A673 (cell line): ENCODE results near the gene GRHL3. TPM values are rescaled to one million over a fixed set of nuclear protein-coding genes. Genes with fewer than 3 reads are reported as not detected.

ENCODE experiments used
- BruUV-seq: library from RNA; stranded (reverse); fragments of 400-500 nt; replicated peaks from 2 replicates; lab custom pipeline; 2021; lab: Mats Ljungman, UMichigan
- CTCF ChIA-PET: fragments of 300-600 bp; sonication (Branson Sonifier 250); formaldehyde crosslinking; loops from one replicate; lab custom pipeline; 2022; ENCODE audit warnings: antibody characterized with exemption; lab: Charles Lee
- POLR2A ChIA-PET: fragments of 300-600 bp; sonication (Branson Sonifier 250); formaldehyde crosslinking; loops from one replicate; lab custom pipeline; 2022; ENCODE audit warnings: antibody characterized with exemption; ENCODE audit not compliant: low non-redundant PET; lab: Charles Lee
- DNase-seq: peaks from one replicate; pipeline ENCODE4 v3.0.0-alpha.2; 2015; ENCODE audit warnings: low spot score
- H3K27ac ChIP-seq: fragments of 200-600 bp; sonication (generic); 2 replicates; pipeline ENCODE4 v1.5.1; 2016; ENCODE audit warnings: mixed run types, low read depth, mild to moderate bottlenecking, mixed read lengths, antibody characterized with exemption, low read length; ENCODE audit not compliant: poor library complexity, severe bottlenecking
- H3K27me3 ChIP-seq: fragments of 200-600 bp; sonication (generic); replicated peaks from 2 replicates; pipeline ENCODE4 v1.6.1; 2017; ENCODE audit warnings: mixed run types, low read depth, mild to moderate bottlenecking, mixed read lengths, antibody characterized with exemption, low read length; ENCODE audit not compliant: insufficient read depth, poor library complexity
- H3K36me3 ChIP-seq: fragments of 200-600 bp; sonication (generic); 2 replicates; pipeline ENCODE4 v1.6.1; 2016; ENCODE audit warnings: mixed run types, mild to moderate bottlenecking, mixed read lengths, antibody characterized with exemption, low read length; ENCODE audit not compliant: insufficient read depth, poor library complexity, severe bottlenecking
- H3K4me1 ChIP-seq: fragments of 200-600 bp; sonication (generic); 2 replicates; pipeline ENCODE4 v1.6.1; 2017; ENCODE audit warnings: mixed run types, mild to moderate bottlenecking, mixed read lengths, antibody characterized with exemption, low read length; ENCODE audit not compliant: insufficient read depth, poor library complexity, severe bottlenecking
- H3K4me3 ChIP-seq: fragments of 200-600 bp; sonication (generic); 2 replicates; pipeline ENCODE4 v1.5.1; 2016; ENCODE audit warnings: low read depth, mixed run types, mild to moderate bottlenecking, mixed read lengths, low read length; ENCODE audit not compliant: poor library complexity, severe bottlenecking
- H3K9me3 ChIP-seq: fragments of 200-600 bp; sonication (generic); 2 replicates; pipeline ENCODE4 v1.6.1; 2016; ENCODE audit warnings: mixed run types, low read depth, mild to moderate bottlenecking, mixed read lengths, antibody characterized with exemption, low read length; ENCODE audit not compliant: poor library complexity, severe bottlenecking
- EZH2 ChIP-seq: fragments of 200-600 bp; sonication (generic); IDR thresholded peaks from 2 replicates; pipeline ENCODE4 v1.6.1; 2017; ENCODE audit warnings: borderline replicate concordance, low read depth, mild to moderate bottlenecking, mixed read lengths, antibody characterized with exemption, low read length; ENCODE audit not compliant: poor library complexity, severe bottlenecking
- intact Hi-C: fragments of 100-400 bp; cut with micrococcal nuclease; formaldehyde crosslinking; loops from one replicate; pipeline ENCODE4 v1.10.0; 2022; ENCODE audit not compliant: unreplicated experiment
- total RNA-seq: library from RNA; stranded (reverse); gene quantifications from 2 replicates; pipeline ENCODE4 v1.2.3, GENCODE V29; 2021
- TF ChIP-seq, protein P1 (sequence below): fragments of 300-800, 200-600 bp; sonication (generic); conservative IDR thresholded peaks from 2 replicates; pipeline ENCODE4 v1.5.1; 2017; ENCODE audit warnings: low read depth, mild to moderate bottlenecking, antibody characterized with exemption, low read length, moderate library complexity, mixed read lengths

The GRHL3 gene
- total RNA-seq, 1 experiment from 2014 or later = not detected

DNA sequence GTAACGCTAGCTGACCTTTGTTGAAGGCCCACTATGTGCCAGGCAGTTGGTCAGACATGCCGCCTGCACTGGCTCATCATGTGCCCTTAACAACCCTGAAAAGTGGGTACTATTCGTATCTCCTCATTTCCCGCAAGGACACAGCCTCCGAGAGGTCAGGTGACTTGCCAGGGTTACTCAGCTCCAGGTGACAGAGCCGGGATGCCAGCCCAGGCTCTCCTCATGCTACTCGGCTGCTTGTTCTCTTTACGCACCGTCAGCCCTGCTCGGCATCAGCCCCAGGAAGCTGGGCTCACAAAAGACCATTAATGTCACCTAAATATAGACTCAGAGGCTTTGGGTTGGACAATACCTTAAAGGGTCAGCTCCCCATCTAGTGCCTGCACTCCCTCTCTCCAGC, 29.0 kb downstream of the GRHL3 start:
- DNase-seq = no peak
- H3K4me3 ChIP-seq = no peak overlapping the region
- H3K4me1 ChIP-seq = no peaks in the 10 kb centered on the region
- H3K36me3 ChIP-seq = no peaks in the 10 kb centered on the region
- no peaks in the 10 kb centered on the region for H3K9me3 ChIP-seq
- H3K27me3 ChIP-seq = no peaks in the 10 kb centered on the region
- no TSS peak for BruUV-seq
- intact Hi-C loops = no loop called here
- POLR2A ChIA-PET = no interaction called here
- TF ChIP-seq, protein P1, sequence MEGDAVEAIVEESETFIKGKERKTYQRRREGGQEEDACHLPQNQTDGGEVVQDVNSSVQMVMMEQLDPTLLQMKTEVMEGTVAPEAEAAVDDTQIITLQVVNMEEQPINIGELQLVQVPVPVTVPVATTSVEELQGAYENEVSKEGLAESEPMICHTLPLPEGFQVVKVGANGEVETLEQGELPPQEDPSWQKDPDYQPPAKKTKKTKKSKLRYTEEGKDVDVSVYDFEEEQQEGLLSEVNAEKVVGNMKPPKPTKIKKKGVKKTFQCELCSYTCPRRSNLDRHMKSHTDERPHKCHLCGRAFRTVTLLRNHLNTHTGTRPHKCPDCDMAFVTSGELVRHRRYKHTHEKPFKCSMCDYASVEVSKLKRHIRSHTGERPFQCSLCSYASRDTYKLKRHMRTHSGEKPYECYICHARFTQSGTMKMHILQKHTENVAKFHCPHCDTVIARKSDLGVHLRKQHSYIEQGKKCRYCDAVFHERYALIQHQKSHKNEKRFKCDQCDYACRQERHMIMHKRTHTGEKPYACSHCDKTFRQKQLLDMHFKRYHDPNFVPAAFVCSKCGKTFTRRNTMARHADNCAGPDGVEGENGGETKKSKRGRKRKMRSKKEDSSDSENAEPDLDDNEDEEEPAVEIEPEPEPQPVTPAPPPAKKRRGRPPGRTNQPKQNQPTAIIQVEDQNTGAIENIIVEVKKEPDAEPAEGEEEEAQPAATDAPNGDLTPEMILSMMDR = no peak
- no peak for TF ChIP-seq EZH2
- no peak overlapping the region for H3K27ac ChIP-seq
- CTCF ChIA-PET = no interaction called here

DNA sequence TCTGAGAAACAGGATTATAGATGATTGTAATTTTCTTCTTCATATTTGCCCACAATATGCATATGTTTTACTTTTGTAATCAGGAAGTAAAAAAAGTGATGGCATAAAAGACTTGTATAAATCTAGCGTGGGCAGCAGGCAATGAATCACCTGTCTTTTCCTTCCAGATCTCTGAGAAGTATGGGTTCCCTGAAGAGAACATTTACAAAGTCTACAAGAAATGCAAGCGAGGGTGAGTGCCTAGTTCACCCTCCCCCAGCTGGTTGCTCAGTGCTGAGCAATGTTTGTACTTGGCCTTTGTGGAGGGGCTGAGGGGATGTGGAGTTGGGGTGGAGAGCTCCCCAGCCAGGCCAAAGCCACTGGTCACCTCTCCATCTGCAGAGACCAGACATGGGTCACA, 30.7 kb downstream of the GRHL3 start:
- intact Hi-C loops = no loop called here
- no peak overlapping the region for H3K4me3 ChIP-seq
- H3K9me3 ChIP-seq = no peaks in the 10 kb centered on the region
- H3K36me3 ChIP-seq = no peaks in the 10 kb centered on the region
- DNase-seq = no peak
- no peak for TF ChIP-seq EZH2
- TF ChIP-seq, protein P1 = no peak
- no TSS peak for BruUV-seq
- no peak overlapping the region for H3K27ac ChIP-seq
- POLR2A ChIA-PET = no interaction called here
- CTCF ChIA-PET = no interaction called here
- no peaks in the 10 kb centered on the region for H3K27me3 ChIP-seq
- H3K4me1 ChIP-seq = no peaks in the 10 kb centered on the region

DNA sequence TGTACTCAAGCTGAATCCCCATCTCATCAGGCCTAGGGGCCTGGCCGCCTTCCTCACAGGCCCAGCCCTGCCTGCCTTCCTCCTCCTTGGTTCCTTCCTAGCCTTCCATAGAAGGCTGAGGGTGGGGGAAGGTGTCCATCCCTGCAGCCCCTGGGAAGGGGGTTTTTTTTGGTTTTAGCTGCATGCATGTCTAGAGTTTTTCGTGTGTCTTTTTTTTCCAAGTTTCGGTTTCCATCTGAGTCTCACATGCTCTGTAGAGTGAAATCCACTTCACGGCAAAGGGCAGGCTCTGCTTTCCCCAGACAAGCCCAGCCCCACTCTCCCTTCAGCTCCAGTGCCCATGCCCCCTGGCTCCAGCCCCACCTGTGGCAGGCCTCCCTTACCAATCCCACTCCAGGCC, 32.1 kb downstream of the GRHL3 start:
- no peaks in the 10 kb centered on the region for H3K27me3 ChIP-seq
- H3K27ac ChIP-seq = no peak overlapping the region
- H3K9me3 ChIP-seq = no peaks in the 10 kb centered on the region
- intact Hi-C loops = no loop called here
- TF ChIP-seq EZH2 = no peak
- TF ChIP-seq, protein P1 = no peak
- H3K36me3 ChIP-seq = no peaks in the 10 kb centered on the region
- H3K4me3 ChIP-seq = no peak overlapping the region
- BruUV-seq = no TSS peak
- no peaks in the 10 kb centered on the region for H3K4me1 ChIP-seq
- ChIA-PET CTCF (no interaction called here), POLR2A (no interaction called here)
- no peak for DNase-seq
